Stromal cell of bone marrow (primary cell): Measurements from ENCODE around the gene INPP5J.

ENCODE experiments used
- DNase-seq: peaks from one replicate; pipeline ENCODE4 v3.0.0-alpha.2; 2012; ENCODE audit warnings: low read depth

The INPP5J gene

DNA sequence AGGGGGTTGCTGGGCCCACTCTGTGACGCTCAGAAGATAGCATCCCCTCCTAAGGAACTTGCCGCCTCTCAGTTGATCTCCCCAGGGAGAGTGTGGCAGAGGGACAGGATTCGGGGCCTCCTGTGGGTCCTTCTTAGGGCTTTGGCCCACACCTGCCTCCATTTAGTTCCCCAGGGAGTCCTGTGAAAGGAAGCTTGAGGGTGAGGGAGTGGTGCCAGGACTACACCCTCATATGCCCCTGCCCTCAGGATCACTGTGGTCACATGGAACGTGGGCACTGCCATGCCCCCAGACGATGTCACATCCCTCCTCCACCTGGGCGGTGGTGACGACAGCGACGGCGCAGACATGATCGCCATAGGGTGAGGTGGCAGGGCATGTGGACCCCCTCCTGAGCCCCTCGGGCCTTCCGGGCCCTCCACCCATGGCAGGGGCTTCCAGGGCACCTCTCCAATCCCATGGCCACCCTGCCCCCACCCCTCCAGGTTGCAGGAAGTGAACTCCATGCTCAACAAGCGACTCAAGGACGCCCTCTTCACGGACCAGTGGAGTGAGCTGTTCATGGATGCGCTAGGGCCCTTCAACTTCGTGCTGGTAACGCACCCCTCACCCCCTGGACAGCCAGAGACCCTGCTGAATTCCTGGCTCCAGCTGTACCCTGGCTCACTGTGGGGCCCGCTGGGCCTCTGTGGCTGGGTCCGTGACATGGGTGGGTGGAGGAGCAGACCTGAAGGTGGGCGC lies 3.5 kb downstream of the INPP5J start:
- DNase-seq, result no peak

DNA sequence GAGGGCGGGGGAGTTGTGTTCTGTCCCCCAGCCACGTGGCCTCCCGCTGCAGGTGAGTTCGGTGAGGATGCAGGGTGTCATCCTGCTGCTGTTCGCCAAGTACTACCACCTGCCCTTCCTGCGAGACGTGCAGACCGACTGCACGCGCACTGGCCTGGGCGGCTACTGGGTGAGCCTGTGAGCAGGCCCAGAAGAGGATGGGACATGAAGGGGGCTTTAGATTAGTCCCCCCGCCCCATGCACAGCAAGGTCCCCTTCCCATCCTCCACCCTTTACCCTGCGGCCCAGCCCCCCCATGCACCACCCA lies 4.1 kb downstream of the INPP5J start:
- DNase-seq, result no peak

DNA sequence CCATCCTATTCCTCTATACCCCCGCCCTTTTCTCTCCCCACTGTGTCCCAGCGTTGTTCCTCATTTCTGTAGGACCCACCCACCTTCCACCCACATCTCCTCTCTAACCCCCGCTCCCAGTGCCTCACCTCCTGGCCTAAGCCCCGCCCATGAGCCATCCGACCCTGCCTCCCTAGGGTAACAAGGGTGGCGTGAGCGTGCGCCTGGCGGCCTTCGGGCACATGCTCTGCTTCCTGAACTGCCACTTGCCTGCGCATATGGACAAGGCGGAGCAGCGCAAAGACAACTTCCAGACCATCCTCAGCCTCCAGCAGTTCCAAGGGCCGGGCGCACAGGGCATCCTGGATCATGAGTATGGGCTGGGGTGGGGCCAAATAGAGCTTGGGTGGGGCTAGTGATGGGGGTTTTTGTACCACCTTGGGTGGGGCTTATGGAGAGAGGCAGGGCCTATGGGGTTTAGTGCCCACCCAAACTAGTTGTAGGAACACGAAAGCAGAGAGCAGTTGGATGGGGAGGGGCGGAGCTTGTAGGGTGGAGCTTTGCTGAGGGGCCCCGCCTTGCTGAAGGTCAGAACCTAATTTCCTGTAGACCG lies 4.5 kb downstream of the INPP5J start:
- DNase-seq, result no peak

DNA sequence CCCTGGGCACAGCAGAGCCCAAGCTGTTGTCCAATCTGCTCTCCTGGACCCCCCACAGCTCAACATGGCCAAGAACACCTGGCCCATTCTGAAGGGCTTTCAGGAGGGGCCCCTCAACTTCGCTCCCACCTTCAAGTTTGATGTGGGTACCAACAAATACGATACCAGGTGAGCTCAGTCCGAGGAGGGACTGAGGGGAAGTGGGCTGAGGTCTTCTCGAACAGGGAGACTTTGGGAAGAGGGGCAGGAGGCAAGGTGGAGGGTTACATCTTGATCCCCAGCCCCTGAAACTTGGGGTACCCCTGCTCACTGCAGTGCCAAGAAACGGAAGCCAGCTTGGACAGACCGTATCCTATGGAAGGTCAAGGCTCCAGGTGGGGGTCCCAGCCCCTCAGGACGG lies 5.4 kb downstream of the INPP5J start:
- no peak for DNase-seq

- DNase-seq, result no peak
Observed at GRCh38 chr22:31130873-31131272, 8.1 kb downstream of the INPP5J start.

GRCh38 chr22:31133911-31134310 lies 11.1 kb downstream of the INPP5J start:
- no peak for DNase-seq

DNA sequence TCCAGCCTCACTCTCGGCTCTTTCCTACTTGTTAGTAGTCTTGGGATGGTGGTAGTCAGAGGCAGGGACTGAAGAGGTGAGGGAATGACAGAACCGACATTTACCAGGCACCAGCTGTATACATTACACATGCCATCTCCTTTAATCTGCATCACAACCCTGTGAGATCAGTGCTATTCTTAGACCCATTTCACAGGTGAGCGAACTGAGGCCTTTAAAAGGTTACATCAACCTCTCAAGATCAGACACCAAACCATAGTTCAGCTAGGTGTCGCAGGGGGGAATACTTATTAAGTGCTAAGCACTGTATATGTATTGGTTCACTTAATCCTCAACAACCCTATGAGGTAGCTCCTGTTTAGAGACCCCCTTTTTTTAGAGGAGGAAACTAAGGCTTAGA lies 11.9 kb downstream of the INPP5J start:
- no peak for DNase-seq

GRCh38 chr22:31135706-31136105 lies 12.9 kb downstream of the INPP5J start:
- DNase-seq, result no peak

GRCh38 chr22:31136155-31136554 lies 13.4 kb downstream of the INPP5J start:
- DNase-seq, result no peak

- DNase-seq, result no peak
Observed at GRCh38 chr22:31136711-31137110, 13.9 kb downstream of the INPP5J start.

- DNase-seq, result no peak
Observed at GRCh38 chr22:31137721-31138120, 15.0 kb downstream of the INPP5J start.

GRCh38 chr22:31138126-31138525 lies 15.4 kb downstream of the INPP5J start:
- no peak for DNase-seq

DNA sequence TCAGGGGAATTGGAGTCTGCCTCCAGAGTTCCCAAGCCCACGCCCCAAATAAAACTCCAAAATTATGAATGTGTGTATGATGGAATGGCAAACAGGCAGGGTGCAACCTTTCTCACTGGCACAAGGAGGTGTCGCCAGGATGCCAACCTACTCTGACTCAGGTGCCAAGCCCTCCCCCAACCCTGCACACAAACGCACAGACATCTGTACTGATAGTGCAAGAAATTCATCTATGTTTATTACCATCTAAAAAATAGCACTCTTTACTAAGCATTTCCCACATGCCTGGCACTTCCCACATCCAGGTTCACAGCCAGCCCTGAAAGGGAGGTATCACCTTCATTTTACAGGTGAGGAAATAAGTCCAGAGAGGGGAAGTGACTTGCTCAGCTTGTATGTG lies 16.3 kb downstream of the INPP5J start:
- no peak for DNase-seq

DNA sequence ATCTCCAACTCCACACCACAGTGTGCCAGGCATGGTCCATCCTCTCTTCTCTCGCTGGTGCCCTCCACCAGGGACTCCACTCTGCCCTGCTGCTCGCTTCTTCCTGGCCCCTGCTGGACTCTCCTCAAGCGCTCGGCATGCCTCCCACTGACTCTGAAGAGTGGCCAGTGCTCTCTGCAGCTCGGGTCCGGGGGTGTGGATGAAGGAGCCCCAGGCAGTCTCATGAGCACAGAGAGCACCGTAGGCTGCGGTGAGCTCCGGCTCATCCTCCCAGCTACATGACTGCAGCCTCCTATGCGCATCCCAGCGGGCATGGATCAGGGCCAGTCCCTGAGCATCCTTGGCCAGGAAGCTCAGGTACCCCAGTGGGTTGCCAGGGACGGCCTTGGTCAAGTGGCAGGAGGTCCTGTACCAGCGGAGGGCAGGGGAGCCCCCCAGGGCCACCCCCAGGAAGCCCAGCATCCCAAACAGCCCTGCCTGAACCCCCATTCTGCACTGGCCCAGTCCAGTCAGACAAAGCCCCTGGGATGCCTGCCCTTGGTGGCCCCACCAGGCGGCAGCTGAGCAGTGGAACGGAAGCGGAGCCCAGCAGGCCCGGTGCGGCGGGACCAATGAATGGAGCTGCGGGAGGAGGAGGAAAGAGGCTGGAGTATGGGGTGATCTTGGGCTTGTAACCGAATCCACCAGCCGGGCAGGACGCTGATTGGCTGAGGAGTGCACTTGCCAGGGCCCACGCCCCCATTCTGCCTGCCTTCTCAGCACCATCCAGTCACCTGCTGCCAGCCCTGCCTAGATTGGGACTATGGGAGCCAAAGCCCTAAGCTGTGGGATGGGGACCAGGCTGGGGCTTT lies 17.3 kb downstream of the INPP5J start, which contains the start of gene PLA2G3:
TSS of gene PLA2G3 (minus strand) at position 643 of the 851 bp plus-strand sequence. CDS start at position 489, 154 bp downstream.
- no peak for DNase-seq

GRCh38 chr22:31140746-31141145 lies 18.0 kb downstream of the INPP5J start:
- no peak for DNase-seq

GRCh38 chr22:31141551-31141950 lies 18.8 kb downstream of the INPP5J start:
- no peak for DNase-seq

GRCh38 chr22:31142285-31142684 lies 19.5 kb downstream of the INPP5J start:
- no peak for DNase-seq

- no peak for DNase-seq
Observed at GRCh38 chr22:31143038-31143437, 20.3 kb downstream of the INPP5J start.

DNA sequence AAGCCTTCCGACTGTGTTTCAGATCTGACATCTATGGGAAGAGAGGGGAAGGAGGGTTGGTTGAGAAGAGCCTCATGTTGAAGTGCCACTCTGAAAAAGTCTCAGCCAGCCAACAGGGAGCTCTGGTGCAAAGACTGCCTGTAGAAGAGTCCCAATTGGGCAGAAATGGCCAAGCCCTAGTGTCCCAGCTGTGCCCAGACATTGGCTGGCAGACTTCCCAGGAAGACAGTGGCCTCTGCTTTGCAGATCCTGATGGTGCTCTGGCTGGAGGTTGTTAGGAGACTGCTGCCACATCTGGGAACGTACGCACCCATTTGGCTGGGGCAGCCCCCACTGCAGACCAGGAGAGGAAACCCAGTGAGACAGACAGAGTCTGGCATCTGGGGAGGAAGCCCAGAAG lies 20.8 kb downstream of the INPP5J start:
- no peak for DNase-seq

- no peak for DNase-seq
Observed at GRCh38 chr22:31144223-31144622, 21.5 kb downstream of the INPP5J start.

GRCh38 chr22:31148488-31148887 lies 25.7 kb downstream of the INPP5J start:
- no peak for DNase-seq

DNA sequence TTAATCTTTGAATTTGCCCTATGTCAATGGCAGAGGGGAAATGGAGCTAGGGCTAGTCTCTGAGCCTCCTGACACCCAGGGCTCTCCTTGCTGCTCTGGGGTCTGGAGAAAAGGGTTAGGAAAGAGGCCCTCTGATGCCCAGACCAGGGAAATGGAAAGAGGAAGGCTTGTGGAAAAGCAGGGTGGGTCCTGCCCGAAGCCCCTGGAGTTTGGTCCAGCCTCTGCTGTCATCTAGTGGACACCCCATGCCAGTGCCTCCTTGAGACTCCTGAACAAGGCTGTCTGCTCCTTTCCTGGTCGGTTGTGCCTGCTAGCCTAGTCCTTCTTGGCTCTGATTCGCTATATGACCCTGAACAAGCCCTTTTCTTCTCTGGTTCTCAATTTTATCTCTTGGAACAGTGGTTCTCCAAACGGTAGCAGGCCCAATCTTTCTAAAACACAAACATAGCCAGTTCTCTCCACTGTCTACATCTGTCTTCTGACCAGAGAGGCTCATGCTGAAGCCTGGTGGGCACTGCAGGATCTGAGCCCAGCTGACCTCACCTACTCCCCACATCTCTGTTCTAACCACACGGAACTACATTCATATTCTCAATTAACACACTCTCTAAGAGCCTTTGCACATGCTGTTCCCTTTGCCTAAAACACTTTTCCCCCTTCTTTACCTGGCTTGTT lies 26.3 kb downstream of the INPP5J start:
- DNase-seq, result no peak

DNA sequence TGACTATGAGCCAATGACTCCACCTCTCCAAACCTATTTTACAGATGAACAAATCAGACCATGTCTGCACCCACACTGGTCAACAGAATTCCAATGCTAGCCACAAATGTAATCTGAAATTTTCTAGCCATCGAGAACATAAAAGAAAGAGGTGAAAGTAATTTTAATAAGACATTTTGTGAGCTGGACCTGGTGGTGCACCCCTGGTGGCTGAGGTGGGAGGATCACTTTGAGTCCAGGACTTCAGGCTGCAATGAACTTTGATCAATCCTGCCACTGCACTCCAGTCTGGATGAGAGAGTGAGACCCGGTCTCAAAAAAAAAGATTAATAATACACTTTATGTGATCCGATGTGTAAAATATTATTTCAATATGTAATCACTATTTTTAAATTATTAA lies 27.8 kb downstream of the INPP5J start:
- DNase-seq, result no peak
